Ovary (tissue), 3 donors: ENCODE results near the gene ZFP28.

Experiments used
- CTCF ChIP-seq, 3 donors: fragments of 450-650 bp in 2 of 3; fragments of 200-600 bp in 1 of 3; IDR thresholded peaks; one replicate each; pipeline versions ENCODE4 v1.5.1 to v1.8.0; 2016 to 2022; ENCODE audit warnings: antibody characterized with exemption in 3 of 3, mild to moderate bottlenecking in 1 of 3
- EP300 ChIP-seq: sonication (generic); formaldehyde crosslinking; IDR thresholded peaks from one replicate; pipeline ENCODE4 v1.6.1; 2017; ENCODE audit warnings: antibody characterized with exemption
- POLR2A ChIP-seq: fragments of 450-650 bp; IDR thresholded peaks from one replicate; pipeline ENCODE4 v1.6.1; 2017; ENCODE audit warnings: antibody characterized with exemption, mild to moderate bottlenecking, moderate library complexity
- donor health status: DM: no; HTN: no; CAD: no.

- TF ChIP-seq POLR2A (no peak), CTCF (IDR thresholded peaks at IDR 0.05) (no peak), EP300 (no peak)
Observed at GRCh38 chr19:56603829-56604228, 65.1 kb downstream of the ZFP28 start.
